GM18519 (cell line): ENCODE results near the gene RAB18.
"Not testable (repeated sequence)": the region's sequence is repeated elsewhere in the genome, so short reads cannot be mapped to it uniquely, and the experiment has no call there.

Experiments
- ATAC-seq: cut with Tn5 transposase; IDR thresholded peaks from one replicate; pipeline ENCODE4 v1.9.1; 2021; ENCODE audit warnings: mild to moderate bottlenecking, moderate library complexity; ENCODE audit not compliant: unreplicated experiment, low FRiP score

The RAB18 gene

DNA sequence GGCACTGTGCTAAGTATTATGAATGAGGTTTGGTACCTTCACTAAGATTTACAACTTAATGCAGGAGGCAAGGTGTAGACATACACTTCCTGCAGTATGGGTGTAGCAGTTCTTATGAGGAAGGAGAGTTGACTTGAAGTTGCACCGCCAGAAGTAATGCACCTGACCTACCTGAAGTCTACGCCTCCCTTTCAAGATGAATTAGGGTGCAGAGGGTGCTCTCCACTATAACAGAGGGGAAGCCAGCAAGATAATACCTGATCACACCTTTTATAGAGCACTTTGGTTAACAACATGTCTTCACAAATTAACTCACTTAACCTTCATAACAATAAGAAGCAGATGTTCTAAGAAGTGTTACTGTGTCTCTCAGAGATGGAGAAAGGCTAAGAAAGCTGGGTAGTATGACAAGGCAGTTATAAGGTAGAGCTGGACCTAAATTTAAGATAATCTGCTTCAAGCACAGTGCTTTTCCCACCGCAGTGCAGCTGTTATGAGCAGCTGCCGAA is 552 bp upstream of the RAB18 start:
- no peak for ATAC-seq

- no peak for ATAC-seq
Observed at GRCh38 chr10:27504808-27505460, 830 bp downstream of the RAB18 start.

GRCh38 chr10:27505537-27505936 is 1.4 kb downstream of the RAB18 start:
- ATAC-seq, result not testable (repeated sequence)

GRCh38 chr10:27506280-27506679 is 2.2 kb downstream of the RAB18 start:
- no peak for ATAC-seq

- no peak for ATAC-seq
Observed at GRCh38 chr10:27512548-27512947, 8.4 kb downstream of the RAB18 start.

DNA sequence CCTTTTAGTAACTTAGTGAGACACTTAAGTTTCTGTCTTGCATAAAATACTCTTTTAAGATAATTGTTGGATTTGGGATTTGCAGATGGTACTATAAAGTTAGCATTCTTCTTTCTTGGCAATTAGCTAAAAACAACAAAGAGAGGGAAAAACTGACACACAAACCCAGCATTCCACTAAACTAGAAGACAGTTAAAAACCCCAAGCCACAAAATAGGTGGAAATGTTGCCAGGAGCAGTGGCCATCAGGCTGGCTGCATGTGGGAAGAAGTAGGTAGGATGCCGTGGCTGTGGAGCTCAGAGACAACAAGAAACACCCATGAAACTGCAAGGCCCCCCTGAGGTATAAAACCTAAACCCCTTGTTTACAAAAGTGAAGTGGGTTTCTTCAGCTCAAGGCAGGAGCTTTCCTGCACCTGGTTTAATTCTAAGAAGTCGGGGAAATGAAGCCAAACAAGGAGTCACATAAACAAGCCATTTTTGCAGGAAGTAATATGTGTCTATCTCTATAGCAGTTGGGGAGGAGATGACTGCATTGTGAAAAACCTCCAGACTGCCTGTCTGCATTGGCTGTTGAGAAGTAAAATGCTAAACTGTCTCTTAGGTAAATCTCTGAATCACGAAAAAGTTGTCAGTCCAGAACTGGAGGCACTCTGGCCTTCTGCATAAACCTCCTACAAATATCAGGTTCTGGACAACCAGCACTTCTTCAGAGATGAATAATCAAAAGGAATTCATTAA is 9.5 kb downstream of the RAB18 start:
- ATAC-seq, result no peak

DNA sequence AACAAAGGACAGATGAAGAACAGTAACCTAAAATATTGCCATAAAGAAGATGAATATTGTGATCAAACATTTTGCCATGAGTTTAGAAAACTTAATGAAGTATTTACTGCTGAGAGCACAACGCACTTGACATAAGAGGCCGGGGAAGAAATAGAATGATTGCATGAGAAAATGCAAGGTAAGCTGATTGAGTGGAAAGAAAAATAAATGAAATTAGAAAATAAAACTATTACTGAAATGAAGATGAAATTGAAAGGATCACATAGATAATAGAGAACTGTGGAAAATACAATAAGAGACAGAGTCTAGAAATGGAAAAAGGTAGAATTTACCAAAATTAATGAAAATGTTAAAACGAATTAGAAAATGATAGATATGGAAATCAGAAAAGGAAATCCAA is 10.1 kb downstream of the RAB18 start:
- no peak for ATAC-seq

DNA sequence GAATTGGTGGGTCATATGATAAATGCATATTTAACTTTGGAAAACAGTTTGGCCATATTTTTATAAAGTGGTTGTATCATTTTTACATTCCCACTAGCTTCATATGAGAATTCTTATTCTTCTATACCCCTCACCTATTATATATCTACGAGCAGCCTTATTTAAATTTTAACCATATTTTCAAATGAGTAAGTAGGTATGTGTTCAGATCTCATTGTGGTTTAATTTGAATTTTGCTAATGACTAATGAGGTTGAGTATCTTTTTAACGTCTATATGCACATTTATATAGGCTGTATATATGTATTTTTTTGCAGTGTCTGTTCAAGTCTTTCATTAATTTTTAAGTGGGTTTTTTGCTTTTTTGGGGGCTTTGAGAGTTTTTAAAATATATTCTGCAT is 14.2 kb downstream of the RAB18 start:
- no peak for ATAC-seq

DNA sequence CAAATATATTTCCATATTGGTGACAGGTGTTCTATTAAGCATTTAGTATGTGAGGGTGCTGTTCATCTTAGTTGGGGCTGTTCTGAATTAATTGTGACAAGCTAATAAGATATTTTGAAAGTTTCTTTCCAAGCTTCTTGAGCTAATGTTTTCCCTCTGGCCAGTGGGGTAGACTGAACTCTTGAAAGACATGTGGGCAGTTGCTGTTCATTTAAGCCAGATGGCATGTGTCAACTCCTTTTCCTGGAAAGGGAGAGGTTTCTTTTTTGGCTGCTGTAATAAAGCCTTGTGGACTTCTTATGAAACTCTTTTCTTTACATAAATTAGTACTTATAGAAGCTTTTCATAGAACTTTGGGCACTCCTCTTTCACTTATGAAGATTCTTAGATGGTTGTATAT is 21.7 kb downstream of the RAB18 start:
- ATAC-seq, result no peak

GRCh38 chr10:27526242-27526641 is 22.1 kb downstream of the RAB18 start:
- ATAC-seq, result no peak

DNA sequence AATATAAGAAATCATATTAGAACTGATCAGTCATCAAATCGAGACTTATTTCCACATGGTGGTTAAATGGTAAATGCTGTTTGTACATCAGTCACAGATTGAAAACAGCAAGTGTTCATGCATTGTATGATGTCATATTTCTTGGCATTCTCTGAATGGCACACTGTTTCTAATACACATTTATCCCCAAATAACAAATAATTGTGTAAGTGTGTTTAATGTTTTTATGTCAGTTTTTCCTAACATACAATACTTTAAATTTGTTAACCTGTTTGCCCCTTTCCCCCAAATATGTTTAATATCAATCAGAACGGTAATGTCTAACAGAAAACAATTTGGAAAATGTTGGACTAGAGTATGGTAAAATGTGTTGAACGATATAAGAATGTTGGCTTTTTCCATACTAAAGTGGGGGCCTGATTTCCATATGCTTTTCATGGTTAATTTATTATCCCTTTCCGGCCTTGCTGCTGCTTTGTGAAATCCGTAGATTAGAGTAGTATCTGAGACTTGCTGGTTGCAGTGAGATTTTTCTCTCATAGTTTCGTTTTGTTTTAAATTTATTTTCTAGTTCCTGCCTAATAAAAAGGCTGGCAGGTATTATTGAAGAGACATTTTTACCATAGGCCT is 23.7 kb downstream of the RAB18 start:
- ATAC-seq, result no peak

GRCh38 chr10:27529010-27529783 is 25.1 kb downstream of the RAB18 start:
- ATAC-seq, result no peak

- ATAC-seq, result no peak
Observed at GRCh38 chr10:27530477-27530876, 26.4 kb downstream of the RAB18 start.

DNA sequence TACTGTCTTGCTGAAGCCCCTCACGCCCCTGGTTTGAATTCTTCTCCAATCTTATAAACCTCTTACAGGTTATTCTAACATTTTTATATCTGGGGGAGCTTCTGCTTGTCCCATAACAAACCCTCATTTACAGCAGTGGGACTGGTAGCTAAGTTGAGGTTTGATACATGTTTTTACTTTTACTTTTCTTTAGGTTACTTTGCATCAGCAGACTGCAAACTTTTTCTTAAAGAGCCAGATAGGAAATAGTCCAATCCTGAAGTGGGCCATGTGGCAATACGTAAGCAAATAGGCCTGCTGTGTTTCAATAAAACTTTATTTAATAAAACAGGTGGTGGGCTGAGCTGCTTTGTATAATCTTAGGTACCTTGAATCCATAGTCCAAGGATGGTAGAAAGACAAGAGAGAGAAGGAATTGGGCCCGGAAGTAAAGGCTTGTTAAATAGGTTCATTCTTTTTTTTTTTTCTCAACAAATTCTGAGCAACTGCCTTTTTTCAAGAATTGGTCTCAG is 27.3 kb downstream of the RAB18 start:
- ATAC-seq, result no peak

GRCh38 chr10:27534161-27534700 is 30.1 kb downstream of the RAB18 start:
- ATAC-seq, result no peak

GRCh38 chr10:27535317-27535716 is 31.2 kb downstream of the RAB18 start:
- ATAC-seq, result no peak

GRCh38 chr10:27536437-27536836 is 32.3 kb downstream of the RAB18 start:
- no peak for ATAC-seq

GRCh38 chr10:27537166-27537565 is 33.1 kb downstream of the RAB18 start:
- ATAC-seq, result no peak

GRCh38 chr10:27537787-27538186 is 33.7 kb downstream of the RAB18 start:
- no peak for ATAC-seq

- no peak for ATAC-seq
Observed at GRCh38 chr10:27540672-27541071, 36.6 kb downstream of the RAB18 start.
